K562 (cell line): ENCODE results near the gene ZBTB46. TPM values are rescaled to one million over a fixed set of nuclear protein-coding genes. Genes with fewer than 3 reads are reported as not detected.

Experiments
- CHCHD3 ChIP-seq: fragments of 250-450 bp; sonication (Bioruptor Pico); IDR thresholded peaks from 2 replicates; pipeline ENCODE4 v2.1.2; 2022; ENCODE audit warnings: mild to moderate bottlenecking
- DNMT1 ChIP-seq: fragments of 450-650 bp; IDR thresholded peaks from 2 replicates; pipeline ENCODE4 v1.6.1; 2016; ENCODE audit warnings: antibody characterized with exemption, mild to moderate bottlenecking
- FUS ChIP-seq: fragments of 200-400 bp; formaldehyde crosslinking; optimal IDR thresholded peaks from 2 replicates; pipeline ENCODE3; 2017; ENCODE audit warnings: low read depth, low read length
- KLF1 ChIP-seq: fragments of 450-650 bp; IDR thresholded peaks from 2 replicates; pipeline ENCODE4 v1.6.1; 2016; ENCODE audit warnings: missing genetic modification characterization, missing compliant biosample characterization
- SNIP1 ChIP-seq: fragments of 450-650 bp; IDR thresholded peaks from 2 replicates; pipeline ENCODE4 v1.7.1; 2017; ENCODE audit warnings: low read depth, mild to moderate bottlenecking
- SRSF7 ChIP-seq: fragments of 200-400 bp; formaldehyde crosslinking; optimal IDR thresholded peaks from 2 replicates; pipeline ENCODE3; 2017; ENCODE audit warnings: mild to moderate bottlenecking, low read depth, low read length
- polyA plus RNA-seq, 8 experiments: library from polyadenylated mRNA; depleted of rRNA in 4 of 8; stranded (reverse) in 5 of 8; unstranded in 3 of 8; fragments of >200 nt; fragmentation: Nextera tagmentation in 2 of 8; fragmentation: Illumina TruSeq in 1 of 8; extraction: Ambion mirVana in 2 of 8; extraction: Trizol in 1 of 8; gene quantifications; 2 replicates each; pipeline versions ENCODE4 v1.2.1 to v1.2.3, GENCODE V29; 2011 to 2014; ENCODE audit warnings: inconsistent platforms in 1 of 8, missing spikeins in 1 of 8
- total RNA-seq, 7 experiments: library from RNA; depleted of rRNA in 6 of 7; stranded (reverse); fragments of >200 nt in 6 of 7; fragmentation: Illumina TruSeq in 2 of 7; extraction: Trizol in 2 of 7; gene quantifications; 2 replicates each; pipeline versions ENCODE4 v1.2.1 to v1.2.3, GENCODE V29; 2011 to 2021; ENCODE audit warnings: low replicate concordance in 1 of 7
- TF ChIP-seq, protein P1 (sequence below), 2 experiments: fragments of 450-650 bp; formaldehyde crosslinking in 1 of 2; IDR thresholded peaks; 2 replicates each; pipeline versions ENCODE4 v1.4.0 to v1.6.1; 2014 to 2020; ENCODE audit warnings: mild to moderate bottlenecking in 2 of 2, borderline replicate concordance in 1 of 2, low read depth in 1 of 2
- TF ChIP-seq, protein P2 (sequence below): fragments of 200-800 bp; sonication (Bioruptor generic); IDR thresholded peaks from 2 replicates; pipeline ENCODE4 v1.6.1; 2017; ENCODE audit warnings: missing genetic modification characterization, missing compliant biosample characterization

The ZBTB46 gene
- total and polyA plus RNA-seq, 9 of the 15 experiments (the other 6 are each of a cell fraction or from before 2014, with no cell fraction given): 0.29 to 4.1 (median 1.1) TPM

DNA sequence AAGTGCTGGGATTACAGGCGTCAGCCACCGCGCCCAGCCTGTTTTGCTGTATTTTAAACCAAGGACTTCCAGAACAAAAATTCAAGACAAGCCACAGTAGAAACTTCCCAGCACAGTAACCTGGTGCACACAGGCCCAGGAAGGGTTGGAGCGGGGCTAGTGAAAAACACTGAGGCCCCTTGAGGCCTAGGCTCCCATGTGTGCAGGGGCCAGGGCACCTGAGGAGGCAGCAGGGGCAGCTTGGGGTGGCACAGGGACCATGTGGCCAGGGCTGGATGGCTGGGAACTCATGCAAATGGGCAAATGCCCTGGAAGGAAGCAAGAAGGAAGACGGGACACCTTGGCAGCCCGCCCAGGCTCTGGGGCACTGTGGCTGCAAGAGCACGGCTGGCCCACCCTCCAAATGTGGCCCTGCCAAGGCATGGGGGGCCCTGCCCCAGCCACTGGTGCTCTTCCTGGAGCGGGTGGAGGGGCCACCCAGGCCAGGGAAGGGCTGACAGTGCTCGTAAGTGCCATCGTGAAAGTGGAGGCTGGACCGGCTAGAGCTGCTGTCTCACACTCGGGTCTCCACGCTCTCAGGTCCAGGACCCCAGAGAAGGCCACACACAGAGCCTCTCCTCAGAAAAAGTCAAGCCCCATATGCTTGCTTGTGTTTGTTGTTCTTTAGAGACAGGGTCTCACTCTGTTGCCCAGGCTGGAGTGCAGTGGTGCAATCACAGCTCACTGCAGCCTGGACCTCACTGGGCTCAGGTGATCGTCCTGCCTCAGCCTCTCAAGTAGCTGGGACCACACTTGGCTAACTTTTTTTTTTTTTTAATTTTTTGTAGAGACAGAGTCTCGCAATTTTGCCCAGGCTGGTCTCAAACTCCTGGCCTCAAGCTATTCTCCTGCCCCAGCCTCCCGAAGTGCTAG, 81.2 kb downstream of the ZBTB46 start (continued):
- TF ChIP-seq, protein P1, sequence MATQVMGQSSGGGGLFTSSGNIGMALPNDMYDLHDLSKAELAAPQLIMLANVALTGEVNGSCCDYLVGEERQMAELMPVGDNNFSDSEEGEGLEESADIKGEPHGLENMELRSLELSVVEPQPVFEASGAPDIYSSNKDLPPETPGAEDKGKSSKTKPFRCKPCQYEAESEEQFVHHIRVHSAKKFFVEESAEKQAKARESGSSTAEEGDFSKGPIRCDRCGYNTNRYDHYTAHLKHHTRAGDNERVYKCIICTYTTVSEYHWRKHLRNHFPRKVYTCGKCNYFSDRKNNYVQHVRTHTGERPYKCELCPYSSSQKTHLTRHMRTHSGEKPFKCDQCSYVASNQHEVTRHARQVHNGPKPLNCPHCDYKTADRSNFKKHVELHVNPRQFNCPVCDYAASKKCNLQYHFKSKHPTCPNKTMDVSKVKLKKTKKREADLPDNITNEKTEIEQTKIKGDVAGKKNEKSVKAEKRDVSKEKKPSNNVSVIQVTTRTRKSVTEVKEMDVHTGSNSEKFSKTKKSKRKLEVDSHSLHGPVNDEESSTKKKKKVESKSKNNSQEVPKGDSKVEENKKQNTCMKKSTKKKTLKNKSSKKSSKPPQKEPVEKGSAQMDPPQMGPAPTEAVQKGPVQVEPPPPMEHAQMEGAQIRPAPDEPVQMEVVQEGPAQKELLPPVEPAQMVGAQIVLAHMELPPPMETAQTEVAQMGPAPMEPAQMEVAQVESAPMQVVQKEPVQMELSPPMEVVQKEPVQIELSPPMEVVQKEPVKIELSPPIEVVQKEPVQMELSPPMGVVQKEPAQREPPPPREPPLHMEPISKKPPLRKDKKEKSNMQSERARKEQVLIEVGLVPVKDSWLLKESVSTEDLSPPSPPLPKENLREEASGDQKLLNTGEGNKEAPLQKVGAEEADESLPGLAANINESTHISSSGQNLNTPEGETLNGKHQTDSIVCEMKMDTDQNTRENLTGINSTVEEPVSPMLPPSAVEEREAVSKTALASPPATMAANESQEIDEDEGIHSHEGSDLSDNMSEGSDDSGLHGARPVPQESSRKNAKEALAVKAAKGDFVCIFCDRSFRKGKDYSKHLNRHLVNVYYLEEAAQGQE (IDR thresholded peaks at IDR 0.05; ENCODE audit: borderline replicate concordance): no peak
- TF ChIP-seq, protein P1 (CRISPR knock-in tag; IDR thresholded peaks at IDR 0.05; ENCODE audit: low read depth): no peak
- TF ChIP-seq FUS (no peak), SRSF7 (no peak), CHCHD3 (CRISPR knock-in tag) (no peak), SNIP1 (no peak), DNMT1 (no peak), KLF1 (tag) (no peak)
- TF ChIP-seq, protein P2, sequence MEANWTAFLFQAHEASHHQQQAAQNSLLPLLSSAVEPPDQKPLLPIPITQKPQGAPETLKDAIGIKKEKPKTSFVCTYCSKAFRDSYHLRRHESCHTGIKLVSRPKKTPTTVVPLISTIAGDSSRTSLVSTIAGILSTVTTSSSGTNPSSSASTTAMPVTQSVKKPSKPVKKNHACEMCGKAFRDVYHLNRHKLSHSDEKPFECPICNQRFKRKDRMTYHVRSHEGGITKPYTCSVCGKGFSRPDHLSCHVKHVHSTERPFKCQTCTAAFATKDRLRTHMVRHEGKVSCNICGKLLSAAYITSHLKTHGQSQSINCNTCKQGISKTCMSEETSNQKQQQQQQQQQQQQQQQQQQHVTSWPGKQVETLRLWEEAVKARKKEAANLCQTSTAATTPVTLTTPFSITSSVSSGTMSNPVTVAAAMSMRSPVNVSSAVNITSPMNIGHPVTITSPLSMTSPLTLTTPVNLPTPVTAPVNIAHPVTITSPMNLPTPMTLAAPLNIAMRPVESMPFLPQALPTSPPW (CRISPR knock-in tag): no peak
